GM23338 (cell line): ENCODE results near the gene CNIH3.

Source experiments
- CREB1 ChIP-seq: fragments of 250-450 bp; sonication (Bioruptor Pico); IDR thresholded peaks from 2 replicates; pipeline ENCODE4 v1.5.0; 2020; ENCODE audit warnings: low read depth, mild to moderate bottlenecking, moderate library complexity
- EZH2 ChIP-seq: fragments of 200-600 bp; sonication (generic); IDR thresholded peaks from one replicate; pipeline ENCODE4 v1.8.0; 2017; ENCODE audit warnings: antibody characterized with exemption, mild to moderate bottlenecking, low read depth; ENCODE audit not compliant: unreplicated experiment
- EZH2phosphoT487 ChIP-seq: fragments of 200-600 bp; sonication (generic); IDR thresholded peaks from one replicate; pipeline ENCODE4 v1.8.1; 2018; ENCODE audit warnings: antibody characterized with exemption; ENCODE audit not compliant: unreplicated experiment
- JUNB ChIP-seq: IDR thresholded peaks from one replicate; pipeline ENCODE4 v1.6.1; 2016; ENCODE audit warnings: antibody characterized with exemption; ENCODE audit not compliant: unreplicated experiment
- NANOG ChIP-seq: IDR thresholded peaks from 2 replicates; pipeline ENCODE4 v1.6.1; 2016; ENCODE audit warnings: antibody characterized with exemption, borderline replicate concordance
- POLR2AphosphoS5 ChIP-seq: IDR thresholded peaks from 2 replicates; pipeline ENCODE4 v1.6.1; 2016; ENCODE audit warnings: antibody characterized with exemption, low read depth
- ZNF114 ChIP-seq: fragments of 250-450 bp; sonication (Bioruptor Pico); IDR thresholded peaks from 2 replicates; pipeline ENCODE4 v1.5.0; 2020; ENCODE audit warnings: mild to moderate bottlenecking, moderate library complexity
- TF ChIP-seq, protein P1 (sequence below), 2 experiments: fragments of 200-600 bp in 1 of 2; sonication (generic) in 1 of 2; conservative IDR thresholded peaks; 2 replicates each; pipeline versions ENCODE4 v1.5.1 to v1.6.1; 2016 to 2017; ENCODE audit warnings: antibody characterized with exemption in 2 of 2, low read depth in 2 of 2, mild to moderate bottlenecking in 2 of 2, moderate library complexity in 1 of 2
- TF ChIP-seq, protein P2 (sequence below): IDR thresholded peaks from one replicate; pipeline ENCODE4 v1.6.1; 2018; ENCODE audit warnings: antibody characterized with exemption; ENCODE audit not compliant: unreplicated experiment
- TF ChIP-seq, protein P3 (sequence below): IDR thresholded peaks from 2 replicates; pipeline ENCODE4 v1.6.1; 2016; ENCODE audit warnings: antibody characterized with exemption

DNA sequence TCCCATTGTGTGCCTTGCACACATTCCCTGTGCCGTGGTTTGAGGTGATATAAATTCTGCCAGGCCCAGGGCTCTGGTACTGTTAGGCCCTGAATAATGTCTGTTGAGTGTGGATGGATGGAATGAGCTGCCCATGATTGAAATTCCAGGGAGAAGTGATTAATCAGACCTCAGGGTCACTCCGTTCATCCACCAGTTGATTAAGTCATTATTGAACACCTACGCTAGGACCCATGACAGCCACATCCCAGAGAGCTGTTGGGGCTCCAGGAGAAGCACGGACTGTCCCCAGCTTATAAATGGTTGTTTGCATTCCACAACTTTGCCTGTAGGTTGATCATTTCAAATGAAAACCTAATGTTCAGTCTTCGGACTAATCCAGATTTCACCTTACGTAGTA lies 98.4 kb downstream of the CNIH3 start:
- TF ChIP-seq, protein P1, sequence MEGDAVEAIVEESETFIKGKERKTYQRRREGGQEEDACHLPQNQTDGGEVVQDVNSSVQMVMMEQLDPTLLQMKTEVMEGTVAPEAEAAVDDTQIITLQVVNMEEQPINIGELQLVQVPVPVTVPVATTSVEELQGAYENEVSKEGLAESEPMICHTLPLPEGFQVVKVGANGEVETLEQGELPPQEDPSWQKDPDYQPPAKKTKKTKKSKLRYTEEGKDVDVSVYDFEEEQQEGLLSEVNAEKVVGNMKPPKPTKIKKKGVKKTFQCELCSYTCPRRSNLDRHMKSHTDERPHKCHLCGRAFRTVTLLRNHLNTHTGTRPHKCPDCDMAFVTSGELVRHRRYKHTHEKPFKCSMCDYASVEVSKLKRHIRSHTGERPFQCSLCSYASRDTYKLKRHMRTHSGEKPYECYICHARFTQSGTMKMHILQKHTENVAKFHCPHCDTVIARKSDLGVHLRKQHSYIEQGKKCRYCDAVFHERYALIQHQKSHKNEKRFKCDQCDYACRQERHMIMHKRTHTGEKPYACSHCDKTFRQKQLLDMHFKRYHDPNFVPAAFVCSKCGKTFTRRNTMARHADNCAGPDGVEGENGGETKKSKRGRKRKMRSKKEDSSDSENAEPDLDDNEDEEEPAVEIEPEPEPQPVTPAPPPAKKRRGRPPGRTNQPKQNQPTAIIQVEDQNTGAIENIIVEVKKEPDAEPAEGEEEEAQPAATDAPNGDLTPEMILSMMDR (conservative IDR thresholded peaks at IDR 0.05; ENCODE audit: low read depth in 2 of 2) = no peak
- no peak for TF ChIP-seq ZNF114 (CRISPR knock-in tag)
- no peak for TF ChIP-seq CREB1 (CRISPR knock-in tag)
- TF ChIP-seq EZH2 = no peak
- TF ChIP-seq POLR2AphosphoS5 = no peak
- TF ChIP-seq EZH2phosphoT487 = no peak
- TF ChIP-seq JUNB = no peak
- TF ChIP-seq, protein P2, sequence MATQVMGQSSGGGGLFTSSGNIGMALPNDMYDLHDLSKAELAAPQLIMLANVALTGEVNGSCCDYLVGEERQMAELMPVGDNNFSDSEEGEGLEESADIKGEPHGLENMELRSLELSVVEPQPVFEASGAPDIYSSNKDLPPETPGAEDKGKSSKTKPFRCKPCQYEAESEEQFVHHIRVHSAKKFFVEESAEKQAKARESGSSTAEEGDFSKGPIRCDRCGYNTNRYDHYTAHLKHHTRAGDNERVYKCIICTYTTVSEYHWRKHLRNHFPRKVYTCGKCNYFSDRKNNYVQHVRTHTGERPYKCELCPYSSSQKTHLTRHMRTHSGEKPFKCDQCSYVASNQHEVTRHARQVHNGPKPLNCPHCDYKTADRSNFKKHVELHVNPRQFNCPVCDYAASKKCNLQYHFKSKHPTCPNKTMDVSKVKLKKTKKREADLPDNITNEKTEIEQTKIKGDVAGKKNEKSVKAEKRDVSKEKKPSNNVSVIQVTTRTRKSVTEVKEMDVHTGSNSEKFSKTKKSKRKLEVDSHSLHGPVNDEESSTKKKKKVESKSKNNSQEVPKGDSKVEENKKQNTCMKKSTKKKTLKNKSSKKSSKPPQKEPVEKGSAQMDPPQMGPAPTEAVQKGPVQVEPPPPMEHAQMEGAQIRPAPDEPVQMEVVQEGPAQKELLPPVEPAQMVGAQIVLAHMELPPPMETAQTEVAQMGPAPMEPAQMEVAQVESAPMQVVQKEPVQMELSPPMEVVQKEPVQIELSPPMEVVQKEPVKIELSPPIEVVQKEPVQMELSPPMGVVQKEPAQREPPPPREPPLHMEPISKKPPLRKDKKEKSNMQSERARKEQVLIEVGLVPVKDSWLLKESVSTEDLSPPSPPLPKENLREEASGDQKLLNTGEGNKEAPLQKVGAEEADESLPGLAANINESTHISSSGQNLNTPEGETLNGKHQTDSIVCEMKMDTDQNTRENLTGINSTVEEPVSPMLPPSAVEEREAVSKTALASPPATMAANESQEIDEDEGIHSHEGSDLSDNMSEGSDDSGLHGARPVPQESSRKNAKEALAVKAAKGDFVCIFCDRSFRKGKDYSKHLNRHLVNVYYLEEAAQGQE = no peak
- no peak for TF ChIP-seq NANOG
- TF ChIP-seq, protein P3, sequence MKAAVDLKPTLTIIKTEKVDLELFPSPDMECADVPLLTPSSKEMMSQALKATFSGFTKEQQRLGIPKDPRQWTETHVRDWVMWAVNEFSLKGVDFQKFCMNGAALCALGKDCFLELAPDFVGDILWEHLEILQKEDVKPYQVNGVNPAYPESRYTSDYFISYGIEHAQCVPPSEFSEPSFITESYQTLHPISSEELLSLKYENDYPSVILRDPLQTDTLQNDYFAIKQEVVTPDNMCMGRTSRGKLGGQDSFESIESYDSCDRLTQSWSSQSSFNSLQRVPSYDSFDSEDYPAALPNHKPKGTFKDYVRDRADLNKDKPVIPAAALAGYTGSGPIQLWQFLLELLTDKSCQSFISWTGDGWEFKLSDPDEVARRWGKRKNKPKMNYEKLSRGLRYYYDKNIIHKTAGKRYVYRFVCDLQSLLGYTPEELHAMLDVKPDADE = no peak
